GM19025 (cell line): ENCODE measurements around the gene CARS1.

ENCODE experiments used
- ATAC-seq: cut with Tn5 transposase; IDR thresholded peaks from one replicate; pipeline ENCODE4 v1.9.1; 2021; ENCODE audit warnings: mild to moderate bottlenecking, low read depth, moderate library complexity; ENCODE audit not compliant: unreplicated experiment

Gene CARS1

GRCh38 chr11:2995031-2995561 lies 62.1 kb downstream of the CARS1 start:
- no peak for ATAC-seq

- no peak for ATAC-seq
Measured at GRCh38 chr11:2994336-2994730, 62.9 kb downstream of the CARS1 start.

DNA sequence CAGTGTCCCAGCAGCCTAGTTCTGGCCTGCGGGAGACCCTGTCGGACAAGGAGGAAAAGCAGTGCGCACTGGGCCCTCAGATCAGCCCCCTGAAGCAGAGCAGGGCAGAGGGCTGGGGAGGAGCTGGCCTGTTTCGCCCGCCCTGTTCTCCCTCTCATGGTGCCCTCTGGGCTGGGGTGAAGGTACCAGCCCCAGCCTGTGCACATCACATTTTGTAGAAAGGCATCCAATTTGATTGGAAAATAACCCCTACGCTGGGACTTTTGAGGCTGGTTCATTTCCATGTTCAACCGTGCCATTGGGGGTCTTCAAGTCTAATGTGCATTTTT lies 64.3 kb downstream of the CARS1 start:
- no peak for ATAC-seq

DNA sequence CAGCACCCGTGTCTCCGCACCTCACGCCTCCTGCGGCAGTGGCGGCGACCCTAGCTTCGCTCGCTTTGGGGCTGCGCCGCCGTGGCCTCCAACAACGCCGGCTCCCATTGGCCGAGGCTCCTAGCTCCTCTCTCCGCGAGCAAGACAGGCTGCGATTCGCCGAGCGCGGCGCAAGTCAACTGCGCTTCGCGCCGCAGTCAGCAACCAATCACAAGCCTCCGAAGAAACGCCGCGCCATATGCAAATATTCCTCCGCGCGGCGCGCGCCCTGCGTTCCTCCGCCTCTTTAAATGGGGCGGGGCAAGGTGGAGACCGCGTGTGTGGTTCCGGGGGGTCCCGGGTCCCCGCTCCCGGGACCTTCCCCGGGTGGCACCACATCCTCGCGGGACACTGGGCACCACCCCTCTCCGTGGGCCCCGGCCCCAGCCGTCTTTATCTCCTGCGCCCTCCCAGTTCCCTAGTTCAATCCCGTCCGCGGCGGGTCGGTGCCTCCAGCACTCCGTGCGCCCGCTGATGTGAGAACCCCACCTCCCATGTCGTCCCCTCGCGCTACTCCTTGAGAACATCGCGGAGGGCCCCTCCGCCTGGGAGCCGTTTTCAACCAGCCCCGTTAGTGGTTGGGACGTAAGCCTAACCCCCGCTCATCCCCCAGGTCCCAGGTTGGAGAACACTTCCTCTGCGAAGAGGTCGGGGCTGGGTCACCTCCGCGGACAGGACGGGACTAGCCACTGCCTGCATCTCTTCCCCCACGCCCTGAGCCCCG lies 64.8 kb downstream of the CARS1 start, which contains the start of gene NAP1L4:
Gene NAP1L4, minus strand, starts transcription at position 96 of the 763 bp plus-strand sequence. CDS start 13,109 bp downstream, outside the sequence.
- peak; percentile 84 for ATAC-seq

DNA sequence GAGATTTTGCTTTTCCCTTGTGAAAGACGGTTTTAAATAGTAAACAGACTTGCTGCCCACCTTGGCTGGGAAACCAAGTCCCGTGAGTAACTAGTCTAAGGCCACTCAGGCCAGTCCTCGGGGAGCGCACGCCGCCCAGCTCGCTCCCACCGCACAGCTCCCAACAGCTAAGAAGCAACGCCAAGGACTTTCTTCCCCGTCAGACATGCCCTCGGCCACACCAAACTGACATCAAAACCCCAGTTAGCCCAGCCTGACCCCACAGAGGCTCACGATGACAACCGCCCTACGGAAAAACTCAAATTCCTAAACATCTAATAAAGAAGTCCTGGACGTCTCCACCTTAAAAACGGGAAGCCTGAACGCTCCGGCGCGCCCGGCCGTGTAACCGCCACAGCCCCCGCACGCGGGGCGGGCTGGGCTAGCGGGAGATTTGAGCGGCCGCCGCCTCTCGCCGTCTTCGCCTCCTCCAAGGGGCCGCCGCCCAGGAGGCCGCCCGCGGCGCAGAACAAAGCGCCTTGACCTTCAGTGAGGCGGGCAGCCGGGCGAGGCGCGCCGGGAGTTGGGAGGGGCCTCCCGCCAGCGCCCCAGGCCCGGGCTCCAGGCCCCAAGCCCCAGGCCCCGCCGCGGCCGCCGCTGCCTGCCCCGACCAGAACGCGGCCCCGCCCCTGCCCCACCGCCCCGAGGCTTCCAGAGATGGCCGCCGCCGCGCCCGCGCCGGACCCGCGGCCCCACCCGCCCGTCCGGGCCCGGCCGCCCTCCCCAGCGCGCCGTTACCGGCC lies 65.6 kb downstream of the CARS1 start:
- peak; percentile 34 for ATAC-seq

GRCh38 chr11:2990617-2991451 lies 66.4 kb downstream of the CARS1 start:
- ATAC-seq, result no peak

DNA sequence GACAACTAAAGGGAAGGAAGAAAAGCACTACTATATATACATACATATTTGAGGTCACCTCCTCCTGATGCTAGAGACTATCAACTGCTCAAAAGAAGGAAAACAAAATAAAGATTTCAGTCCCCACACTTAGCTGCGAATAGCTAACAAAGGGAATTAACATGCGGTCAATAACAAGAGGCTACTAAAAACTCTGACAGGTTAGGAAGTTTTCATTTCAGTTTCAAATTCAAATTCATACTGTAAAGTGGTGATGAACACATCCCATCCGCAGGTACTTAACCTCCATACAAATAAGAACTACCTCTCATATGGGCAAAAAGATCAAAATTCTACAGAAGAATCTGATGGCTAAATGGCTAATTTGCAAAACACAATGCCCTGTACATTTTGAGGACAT lies 67.7 kb downstream of the CARS1 start:
- no peak for ATAC-seq

GRCh38 chr11:2989006-2989405 lies 68.2 kb downstream of the CARS1 start:
- ATAC-seq, result no peak

DNA sequence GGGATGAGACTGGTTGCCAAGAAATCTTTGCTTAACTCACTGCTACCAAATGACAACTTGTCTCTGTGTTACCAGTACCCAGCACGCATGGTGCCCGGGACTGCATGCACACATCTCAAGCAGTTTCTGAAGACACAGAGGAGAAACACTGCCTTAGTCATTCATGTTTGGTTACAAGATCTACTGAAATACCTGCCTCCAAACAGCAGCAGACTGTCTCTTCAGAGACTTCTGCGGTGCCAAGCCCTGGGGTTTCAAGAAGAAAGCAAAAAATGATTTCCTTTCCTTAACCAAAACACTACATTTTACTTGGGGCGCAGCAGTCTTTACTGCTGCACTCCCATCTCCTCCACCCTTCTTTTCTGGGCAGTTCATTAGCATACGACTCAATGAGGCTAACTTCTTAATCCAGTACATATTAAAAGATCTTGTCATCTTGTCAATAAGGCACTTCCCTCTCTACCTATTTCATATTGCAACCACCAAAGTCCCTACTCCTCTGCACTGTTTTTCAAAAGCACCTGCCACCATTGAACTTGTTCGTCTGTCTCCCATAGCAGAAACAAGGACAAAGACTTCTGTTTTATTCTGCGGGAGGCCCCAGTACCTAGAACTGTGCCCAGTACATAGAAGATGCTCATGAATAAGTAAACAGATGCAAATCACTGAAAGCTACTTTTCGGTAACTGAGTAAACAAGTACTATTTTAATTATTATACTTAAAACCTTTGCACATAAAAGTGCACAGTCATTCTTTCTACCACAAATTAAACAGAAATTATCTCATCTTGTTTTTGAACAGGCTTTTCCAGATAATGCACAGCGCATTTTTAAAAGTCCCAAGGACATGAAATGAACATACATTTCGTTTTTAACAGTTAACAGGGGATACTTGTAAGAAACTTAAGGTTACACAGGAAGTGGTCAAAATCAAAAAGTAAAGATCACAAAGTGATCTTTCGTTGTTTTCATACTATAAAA lies 69.1 kb downstream of the CARS1 start:
- ATAC-seq, result no peak

GRCh38 chr11:2983908-2984307 lies 73.3 kb downstream of the CARS1 start:
- ATAC-seq, result no peak

DNA sequence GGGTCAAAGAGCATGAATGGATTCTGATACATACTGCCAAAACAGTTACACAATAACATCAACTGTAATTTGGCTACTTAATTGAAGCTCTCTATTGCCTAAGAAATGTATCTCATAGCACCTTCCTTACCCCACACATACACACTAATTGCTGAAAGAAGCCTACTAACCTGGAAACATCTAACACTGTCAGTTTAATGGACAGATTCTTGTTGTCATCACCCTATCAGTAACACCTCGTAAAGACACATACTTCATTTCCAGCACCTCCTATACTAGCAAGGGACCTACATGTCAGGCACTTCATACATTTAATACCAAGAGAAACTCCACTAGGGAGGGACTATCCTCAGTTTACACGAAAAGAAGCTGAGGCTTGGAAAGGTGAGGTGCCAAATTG lies 75.0 kb downstream of the CARS1 start:
- ATAC-seq, result no peak

GRCh38 chr11:2981130-2981529 lies 76.1 kb downstream of the CARS1 start:
- ATAC-seq, result no peak

DNA sequence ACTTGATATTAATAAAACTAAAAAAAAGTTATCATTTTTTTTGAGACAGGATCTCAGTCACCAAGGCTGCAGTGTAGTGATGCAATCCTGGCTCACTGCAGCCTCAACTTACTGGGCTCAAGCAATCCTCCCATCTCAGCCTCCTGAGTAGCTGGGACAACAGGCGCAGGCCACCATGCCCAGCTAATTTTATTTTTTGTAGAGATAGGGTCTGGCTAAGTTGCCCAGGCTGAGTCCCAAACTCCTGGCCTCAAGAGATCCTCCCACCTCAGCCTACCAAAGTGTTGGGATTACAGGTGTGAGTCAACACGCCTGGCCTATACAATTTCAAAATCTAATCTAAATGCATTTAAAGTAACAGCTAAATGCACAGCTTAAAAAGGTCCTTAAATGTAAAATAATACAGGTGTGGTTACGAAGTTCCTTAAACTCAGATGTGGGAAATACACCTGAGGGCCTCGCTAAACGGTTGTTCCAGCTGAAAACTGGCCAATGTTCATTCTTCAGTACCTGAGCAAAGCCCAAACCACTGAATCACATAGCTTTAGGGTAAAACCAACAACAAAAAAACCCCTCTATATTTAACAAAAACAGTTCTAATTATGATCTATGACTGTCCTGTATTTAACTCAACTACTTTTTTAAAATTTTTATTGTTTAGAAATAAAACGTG lies 76.9 kb downstream of the CARS1 start:
- ATAC-seq, result no peak

GRCh38 chr11:2977113-2977512 lies 80.1 kb downstream of the CARS1 start:
- no peak for ATAC-seq

- no peak for ATAC-seq
Measured at GRCh38 chr11:2976294-2977063, 80.7 kb downstream of the CARS1 start.

- no peak for ATAC-seq
Measured at GRCh38 chr11:2975594-2975993, 81.6 kb downstream of the CARS1 start.

DNA sequence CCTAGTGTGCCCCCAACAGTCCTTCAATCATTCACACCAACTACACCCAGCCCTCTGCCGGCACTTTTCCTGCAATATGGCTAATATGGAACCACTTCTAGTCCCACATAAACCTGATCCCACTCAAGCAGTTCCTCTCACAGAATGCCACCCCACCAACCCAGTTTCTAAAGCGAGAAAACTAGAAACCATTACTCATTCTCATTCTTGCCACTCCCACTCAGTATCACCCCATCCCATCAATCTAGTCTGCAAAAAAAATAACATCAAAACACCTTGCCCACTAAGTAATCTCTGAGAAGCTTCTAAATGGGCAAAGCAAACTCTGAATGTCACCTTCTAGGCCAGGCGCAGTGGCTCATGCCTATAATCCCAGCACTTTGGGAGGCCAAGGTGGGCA lies 83.0 kb downstream of the CARS1 start:
- ATAC-seq, result no peak

DNA sequence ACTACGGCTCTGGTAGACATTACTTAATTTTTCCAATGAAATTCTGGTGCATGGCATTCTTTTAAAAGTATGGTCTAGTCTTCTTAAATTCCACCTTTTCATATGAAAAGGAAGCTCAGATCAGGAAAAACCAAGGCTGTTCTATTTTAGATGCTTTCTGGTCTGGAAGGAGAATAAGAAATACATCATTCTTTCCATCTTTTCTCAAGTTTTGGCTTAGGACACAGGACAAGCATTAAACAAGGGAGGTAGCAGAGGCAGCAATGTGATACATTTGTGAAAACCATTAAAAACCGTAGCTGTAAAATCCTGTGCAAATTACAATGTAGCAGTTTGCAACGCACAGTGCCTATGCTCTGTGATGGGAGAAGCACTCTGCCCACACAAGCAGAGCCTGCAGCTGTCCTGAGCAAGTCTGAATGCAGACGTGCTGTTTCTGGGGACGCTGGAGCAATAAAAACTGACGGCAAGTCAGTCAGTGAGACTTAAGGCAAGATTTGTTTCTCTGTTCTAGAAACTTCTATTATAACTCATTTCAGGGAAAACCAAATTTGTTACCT lies 88.8 kb downstream of the CARS1 start:
- no peak for ATAC-seq
